CMK (cell line): ENCODE measurements around the gene SST.
A peak's percentile ranks its signal among the peaks of the same experiment; 100 is the strongest.

Source experiments
- DNase-seq: peaks from one replicate; pipeline ENCODE4 v3.0.0-alpha.2; 2010; ENCODE audit warnings: low read depth

SST gene

DNA sequence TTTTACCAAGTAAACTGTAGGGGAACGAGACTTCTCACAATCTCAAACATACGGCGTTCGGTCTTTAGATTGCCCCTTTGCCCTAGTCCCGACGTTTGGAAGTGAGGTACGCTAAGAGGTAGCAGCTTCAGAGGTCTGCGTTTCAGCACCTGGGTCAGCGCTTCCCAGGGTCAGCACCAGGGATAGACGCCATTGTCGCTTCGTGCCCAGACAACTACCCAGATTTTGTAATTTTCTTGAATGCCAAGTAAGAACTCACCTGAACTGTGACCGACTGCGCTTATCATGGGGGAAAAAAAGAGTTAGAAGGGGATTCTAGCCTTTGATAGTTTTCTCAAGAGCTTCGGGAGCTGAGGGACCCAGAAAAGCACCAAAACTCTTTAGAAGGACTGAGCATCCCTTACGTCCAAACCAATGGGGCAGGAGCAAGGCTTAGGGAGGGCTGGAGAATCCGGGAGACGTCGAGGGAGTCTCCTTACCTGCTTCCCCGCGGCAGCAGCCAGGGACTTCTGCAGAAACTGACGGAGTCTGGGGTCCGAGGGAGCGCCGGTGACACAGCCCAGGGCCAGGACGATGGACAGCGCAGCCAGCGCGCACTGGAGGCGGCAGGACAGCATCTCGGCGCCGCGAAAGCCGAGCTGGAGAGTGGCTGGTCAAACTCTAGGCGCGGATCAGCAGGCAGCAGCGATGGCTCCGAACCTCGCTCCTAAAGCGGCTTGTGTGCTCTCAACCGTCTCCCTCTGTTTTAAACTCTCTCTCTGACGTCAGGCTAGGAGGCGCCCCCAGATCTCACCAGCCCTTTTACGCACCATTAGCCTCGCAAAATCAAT, at the start of gene SST:
SST (minus strand) TSS at position 720 of the 830 bp plus-strand sequence; CDS start at position 617, 103 bp downstream.
- no peak for DNase-seq

DNA sequence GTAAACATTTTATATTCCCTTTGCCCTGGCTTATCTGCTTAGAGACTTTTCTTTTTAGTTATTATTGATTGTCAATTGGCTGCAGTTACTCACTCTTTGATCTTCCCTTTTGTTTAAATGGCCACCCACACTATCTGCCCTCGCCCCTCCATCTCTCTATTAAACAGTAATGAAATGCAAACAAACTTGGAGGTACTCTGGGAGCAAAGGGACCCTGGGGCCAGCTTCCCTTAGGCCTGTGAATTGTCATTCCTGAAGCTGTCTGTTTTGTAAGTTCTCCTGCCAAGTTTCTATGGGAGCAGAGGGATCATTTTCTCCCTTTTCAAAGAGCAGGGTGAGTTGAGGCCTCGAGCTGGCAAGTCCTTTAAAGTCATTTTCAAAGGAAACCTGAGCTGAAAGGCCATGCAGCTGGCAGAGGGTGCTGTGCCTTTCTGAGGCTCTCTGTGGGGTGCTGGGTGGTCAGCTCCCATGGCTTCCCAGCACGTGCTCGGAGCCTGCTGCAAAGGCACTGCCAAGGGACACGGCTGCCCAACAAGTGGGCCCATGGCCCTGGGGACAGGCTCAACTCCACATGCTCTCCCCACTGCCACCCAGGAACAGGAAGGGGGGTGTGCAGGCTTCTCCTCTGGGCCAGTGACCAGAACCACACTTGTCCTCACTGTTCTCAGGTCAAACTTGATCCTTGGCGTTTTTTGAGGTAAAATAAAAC, 49.6 kb upstream of the SST start:
- no peak for DNase-seq

DNA sequence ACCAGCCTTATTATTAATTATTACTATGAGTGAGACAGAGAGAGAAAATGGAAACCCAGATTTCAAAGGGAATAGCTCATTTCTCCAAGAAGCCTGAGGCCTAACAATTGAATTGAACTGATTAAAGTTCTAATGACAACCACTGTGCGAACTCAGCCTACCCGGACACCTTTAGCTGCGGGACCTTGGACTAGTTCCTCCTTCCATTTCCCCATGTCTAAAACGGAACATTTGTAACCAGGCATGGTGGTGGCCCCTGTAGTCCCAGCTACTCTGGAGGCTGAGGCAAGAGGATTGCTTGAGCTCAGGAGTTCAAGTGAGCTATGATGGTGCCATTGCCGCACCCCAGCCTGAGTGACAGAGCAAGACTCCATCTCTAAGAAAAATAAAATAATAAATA, 48.6 kb upstream of the SST start:
- DNase-seq = no peak

DNA sequence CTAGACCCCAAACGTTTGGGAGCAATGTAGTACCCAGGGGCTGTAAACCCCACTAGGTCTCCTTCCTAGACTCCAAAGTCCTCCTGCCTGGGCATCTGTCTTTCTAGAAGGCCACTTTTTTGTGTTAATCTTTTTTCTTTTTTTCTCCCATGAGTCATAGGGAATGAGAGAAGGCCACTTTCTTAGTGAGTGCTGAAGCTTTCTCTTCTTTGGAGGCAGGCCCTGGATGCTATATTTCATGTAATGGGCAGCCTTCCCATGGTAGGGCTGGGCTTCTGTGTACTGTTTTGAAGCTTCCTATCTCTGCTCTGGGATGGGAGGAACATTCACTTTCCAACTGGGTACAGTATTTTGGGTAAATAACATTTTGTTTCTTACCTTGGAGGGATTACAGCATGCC, 47.4 kb upstream of the SST start:
- DNase-seq = no peak

DNA sequence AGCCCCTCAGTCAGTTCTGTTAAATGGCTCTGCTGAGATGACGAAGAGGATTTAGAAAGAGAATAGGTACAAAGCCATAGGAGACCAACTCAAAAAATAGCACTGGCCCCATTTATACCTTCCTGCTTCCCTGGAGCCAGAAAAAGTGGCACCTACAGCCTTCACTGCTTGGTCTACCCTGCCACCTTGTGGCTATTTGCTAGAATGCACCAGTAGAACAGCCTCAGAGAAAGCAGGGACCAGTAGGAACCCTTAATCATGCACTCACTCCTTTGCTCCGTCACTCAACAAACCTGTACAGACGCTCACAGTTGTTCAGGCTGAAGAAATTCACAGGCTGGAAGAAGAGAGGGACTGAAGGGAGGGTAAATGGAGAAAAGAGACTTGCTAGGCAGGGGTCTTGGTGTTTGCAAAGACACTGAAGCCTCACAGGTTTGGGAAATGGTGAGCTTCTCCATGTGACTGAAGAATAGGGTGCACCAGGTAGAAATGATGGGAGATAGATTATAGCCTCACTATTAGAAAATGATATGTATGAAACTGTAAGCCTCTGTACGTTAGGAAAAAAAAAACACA, 44.3 kb upstream of the SST start:
- peak; percentile 20 for DNase-seq

DNA sequence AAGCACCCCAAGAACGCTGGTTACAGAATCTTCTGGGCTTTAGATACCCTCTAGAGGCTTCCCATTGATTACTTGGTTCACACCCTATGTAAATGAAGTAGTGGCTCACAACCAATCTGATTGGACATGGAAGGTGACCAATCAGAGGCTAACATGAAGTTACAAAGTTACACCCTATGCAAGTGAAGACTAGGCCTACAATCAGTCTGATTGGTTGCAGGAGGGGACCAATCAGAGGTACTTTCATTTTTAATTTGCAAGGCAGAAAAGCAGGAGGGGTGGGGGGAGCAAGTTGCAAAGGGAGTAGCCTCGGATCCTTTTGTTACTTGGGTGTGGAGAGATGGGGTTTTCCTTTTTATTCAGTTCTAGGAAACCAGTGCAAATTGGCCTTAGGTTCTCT, 43.3 kb upstream of the SST start:
- DNase-seq = no peak

DNA sequence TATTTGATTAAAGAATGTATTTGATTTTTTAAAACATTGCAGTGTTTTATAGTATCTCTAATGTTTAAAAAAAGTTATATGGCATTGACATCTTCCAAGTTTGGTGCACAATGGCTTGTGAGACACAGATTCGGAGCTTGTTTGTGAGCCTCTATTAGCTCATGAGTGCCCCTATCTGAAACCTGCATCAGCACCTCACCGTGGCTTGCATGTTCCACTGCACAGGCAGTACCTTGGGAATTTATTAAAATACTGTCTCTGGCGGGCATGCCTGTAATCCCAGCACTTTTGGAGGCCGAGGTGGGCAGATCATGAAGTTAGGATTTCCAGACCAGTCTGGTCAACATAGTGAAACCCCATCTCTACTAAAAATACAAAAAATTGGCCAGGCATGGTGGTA, 39.0 kb upstream of the SST start:
- no peak for DNase-seq

DNA sequence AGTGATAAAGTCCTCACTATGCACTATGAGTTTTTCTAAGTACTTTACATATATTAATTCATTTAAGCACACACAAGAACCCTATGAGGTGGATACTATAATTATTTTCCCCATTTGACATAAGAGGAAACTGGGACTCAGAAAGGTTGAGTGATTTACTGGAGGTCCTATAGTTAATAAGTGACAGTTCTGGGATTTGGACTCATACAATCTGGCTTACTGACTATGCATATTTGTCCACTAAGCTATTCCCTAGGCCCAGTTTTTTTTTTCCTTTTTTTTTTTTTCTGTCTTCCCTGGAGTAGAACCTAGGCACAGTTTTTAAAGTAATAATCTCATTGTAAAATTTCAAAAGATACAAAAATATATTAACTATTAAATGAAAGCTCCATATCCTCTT, 38.5 kb upstream of the SST start:
- DNase-seq = no peak

DNA sequence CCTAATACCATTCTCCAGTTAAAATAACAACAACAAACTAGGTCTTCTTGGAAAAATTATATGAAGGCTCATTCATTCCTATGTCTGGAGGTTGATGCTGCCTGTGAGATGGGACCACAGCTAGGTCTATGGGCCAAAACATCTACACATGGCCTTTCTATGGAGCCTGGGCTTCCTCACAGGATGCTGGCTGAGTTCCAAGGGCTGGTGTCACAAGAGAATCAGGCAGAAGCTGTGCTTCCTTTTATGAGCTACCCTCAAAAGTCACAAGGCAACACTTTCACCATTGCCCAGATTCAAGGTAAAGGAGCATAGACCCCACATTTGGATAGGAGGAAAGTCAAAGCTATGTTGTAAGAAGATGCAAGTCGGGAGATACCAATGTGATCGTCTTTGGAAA, 36.8 kb upstream of the SST start:
- DNase-seq = no peak

DNA sequence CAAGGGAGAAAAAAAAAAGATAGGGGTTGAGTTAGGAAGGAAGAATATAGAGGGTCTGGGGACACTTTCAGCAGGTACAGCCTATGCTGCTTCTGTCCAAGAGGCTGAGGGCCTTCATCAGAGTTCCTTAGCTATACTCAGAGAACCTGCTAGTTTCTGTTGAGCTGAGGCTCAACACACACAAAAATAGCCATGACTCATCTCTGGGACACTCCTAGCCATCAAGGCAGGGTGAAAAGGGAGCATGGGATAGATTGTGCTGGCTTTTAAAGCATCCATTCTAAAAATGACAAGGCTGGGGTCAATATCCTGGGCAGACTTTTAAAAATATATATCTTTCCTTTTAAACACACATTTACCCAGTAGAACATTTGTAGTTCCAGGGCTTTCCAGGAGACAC, 35.0 kb upstream of the SST start:
- no peak for DNase-seq

DNA sequence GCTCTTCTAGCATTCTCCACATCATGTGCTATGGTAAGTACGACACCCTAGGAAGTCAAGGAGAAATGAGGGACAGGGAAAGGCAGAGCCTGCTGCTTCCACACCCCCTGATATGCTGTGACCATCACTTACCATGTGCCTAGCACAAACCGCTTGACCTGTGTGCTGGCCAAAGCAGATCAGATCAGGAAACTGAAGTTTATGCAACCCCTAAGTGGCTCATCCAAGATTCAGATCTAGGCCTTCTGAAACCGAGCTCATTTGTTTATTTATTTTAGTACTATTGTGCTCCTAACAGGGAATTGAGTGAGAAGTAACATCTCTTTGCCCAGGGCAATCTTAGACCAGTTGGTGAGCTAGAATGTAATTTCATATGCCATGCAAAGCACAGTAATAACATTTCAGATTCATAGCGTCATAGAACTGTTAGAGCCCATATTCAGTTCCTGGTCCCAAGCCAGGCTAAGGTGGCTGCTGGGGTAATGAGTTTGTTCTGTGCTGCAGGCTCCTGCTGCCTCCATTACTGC, 32.4 kb upstream of the SST start, which contains the start of gene RTP2:
RTP2 (minus strand) TSS at position 51 of the 527 bp plus-strand sequence. CDS start 429 bp downstream, outside the sequence.
- no peak for DNase-seq

DNA sequence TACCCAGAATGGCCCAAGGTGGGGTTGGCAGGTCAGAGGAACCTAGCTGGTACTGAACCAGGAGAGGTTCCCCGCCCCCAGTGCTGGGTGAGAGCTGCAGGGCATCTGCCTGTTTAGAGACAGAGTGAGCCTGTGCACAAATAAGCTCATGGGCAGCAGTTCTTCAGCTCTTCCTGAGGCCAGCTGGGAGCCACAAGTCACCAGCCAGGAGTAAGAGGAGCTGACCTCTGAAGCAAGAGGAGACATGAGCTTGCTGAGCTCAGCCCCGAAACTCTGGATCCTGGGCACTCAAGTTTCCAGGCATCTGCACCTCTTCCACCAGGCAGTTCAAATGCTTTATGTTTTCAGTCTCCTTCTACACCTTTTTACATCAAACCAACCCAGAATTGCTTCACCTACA, 30.1 kb upstream of the SST start:
- DNase-seq = no peak

DNA sequence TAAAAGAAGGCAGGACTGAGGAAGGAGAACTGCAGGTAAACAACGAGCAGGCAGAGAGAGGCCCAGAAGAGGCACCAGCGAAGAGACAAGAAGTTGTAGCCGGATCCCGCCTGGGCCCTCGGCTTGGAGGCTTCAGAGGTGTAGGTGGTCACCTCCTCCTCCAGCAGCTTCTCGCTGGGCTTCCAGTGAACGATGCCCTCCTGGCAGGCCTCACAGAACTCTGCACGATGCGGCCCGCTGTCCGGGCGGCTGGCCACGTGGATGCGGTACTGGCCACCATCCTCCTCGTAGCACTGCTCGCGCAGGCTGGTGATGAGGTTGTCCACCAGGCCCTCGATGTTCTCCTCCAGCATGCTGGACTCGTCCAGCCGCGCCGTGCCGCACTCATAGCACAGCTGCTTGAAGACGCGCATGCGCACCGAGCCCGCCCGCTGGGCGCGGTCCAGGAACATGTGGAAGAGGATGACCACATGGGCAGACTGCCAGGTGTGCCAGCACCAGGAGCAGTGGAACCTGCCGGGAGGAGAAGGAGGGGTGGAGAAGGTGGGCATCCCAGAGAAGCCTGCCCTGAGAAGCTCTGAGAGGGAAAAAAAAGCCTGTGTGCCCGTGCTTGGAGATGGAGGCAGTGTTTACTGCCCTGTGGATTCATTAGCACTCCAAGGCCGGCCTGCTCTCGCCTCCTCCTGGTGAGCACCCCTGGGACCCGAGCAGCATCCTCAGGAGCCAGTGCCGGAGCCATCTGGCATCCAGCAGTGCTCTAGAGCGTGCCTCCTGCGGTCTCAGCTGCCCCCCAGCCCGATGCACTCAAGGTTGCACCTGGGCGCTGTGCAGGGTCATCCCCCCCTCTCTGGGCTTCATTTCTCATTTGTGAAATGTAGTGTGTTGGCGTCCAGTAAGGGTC, 28.6 kb upstream of the SST start:
- DNase-seq = no peak

DNA sequence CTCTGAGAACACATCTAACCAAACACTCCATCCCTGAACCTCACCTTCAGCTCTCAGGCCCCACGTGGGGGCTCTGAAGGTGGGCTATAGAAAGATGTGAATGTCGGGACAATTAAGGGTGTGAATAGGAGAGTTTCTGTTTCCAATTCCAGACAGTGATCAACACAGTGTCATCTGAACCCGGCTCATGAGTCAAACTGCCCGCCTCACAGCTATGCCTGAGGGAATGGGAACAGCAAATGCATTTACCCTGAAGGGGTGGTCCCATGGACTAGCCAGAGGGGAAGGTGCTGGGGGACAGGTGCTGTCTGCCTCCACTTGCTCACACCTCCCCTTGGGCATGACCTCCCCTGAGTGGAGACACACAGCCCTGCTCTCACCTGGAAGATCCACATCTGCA, 25.8 kb upstream of the SST start:
- no peak for DNase-seq

DNA sequence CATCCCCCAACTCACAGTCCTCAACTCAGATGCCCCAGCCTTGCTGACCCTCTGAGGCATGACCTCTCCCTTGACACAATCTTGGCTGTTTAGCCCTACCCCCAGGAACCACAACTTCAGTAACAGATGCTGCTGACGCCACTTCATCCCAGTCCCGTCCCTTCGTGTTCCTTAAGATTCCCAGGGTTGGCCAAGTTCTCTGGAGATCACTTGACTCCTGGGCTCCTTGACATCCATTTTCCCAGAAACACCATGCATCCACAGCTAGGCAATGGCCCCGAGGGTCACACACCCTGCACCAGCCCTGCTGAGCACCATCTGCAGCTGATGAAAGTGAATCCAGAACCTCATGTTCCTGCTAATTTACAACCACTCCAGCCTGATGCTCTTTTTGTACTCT, 25.3 kb upstream of the SST start:
- no peak for DNase-seq

DNA sequence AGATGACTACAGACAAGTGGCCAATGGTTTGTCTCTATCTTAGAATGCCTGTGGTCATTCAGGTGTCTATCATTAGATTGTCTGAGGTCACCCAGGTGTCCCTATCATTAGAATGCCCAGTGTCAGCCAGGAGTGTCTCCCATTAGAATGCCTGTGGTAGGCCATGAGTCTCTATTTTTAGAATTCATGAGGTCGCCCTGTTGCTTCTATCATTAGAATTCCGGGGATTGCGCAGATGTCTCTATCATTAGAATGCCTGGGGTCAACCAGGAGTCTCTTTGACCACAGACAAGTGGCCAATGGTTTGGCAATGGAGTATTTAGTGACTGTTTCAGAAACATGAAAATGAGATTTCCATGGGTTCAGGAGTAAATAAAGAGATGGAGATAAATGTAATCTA, 24.6 kb upstream of the SST start:
- DNase-seq = no peak

DNA sequence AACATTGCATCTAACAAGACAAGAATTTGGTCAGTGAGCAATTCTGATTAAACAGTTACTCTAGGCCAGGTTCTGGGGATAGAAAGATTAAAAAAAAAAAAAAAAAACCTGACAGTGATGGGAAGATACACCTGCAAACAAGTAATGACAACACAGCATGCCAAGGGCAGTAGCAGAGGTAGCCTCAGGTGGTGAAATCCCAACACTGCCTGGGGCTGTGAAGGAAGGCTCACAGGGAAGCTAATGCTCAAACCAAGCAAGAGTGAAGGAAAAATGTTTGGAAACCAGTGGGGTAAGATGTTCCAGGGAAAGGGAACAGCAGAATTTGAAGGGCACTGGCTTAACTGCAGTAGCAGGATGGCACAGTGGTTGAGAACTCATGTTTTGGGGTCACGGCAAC, 23.2 kb upstream of the SST start:
- no peak for DNase-seq

DNA sequence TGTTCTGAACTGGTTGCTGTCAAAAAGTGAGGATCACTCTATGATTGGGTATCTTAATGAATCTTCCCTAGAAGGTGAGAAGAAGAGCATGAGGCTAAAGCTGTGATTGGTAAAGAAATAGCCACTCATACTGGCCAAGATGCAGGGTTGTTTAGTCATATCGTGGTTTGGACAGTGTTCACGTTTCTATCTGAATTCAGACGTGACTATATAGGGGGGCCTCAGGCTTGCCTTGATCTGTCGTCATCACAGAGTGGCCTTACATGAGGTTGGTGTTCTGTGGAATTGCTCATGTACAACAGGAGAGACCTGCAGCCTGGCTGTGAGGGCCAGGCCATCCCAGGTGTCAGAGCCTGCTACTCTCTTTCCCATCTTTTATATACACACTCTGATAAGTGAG, 19.8 kb upstream of the SST start:
- DNase-seq = no peak

DNA sequence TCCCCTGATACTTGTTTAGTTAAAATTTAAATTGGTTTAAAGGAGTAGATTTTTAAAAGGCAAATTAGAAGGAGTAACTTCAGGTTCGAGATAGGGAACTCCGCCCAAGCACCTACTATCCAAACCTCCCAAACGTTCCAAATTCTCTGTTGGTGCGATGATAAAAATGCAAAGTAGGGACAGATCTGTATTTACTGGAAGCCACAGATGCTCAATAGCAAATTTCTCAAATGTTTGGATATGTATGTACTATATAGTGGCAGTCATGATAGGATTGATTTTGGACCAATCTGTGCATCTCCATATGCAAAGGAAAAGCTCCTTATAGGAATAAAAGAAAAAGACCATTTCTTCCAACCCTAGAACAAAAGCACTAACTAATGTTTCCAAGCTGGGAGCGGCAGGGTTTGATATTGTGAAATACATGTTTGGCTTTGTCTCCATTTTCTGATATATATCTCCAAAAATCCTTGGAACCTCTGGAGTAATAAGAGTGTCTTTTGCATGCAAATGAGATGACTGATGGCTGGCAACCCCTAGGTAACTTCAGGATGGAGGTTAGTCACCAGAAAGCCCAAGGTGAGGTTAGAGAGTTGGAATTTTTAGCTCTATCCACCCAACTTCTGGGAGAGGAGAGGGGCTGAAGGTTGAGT, 16.6 kb upstream of the SST start:
- no peak for DNase-seq

DNA sequence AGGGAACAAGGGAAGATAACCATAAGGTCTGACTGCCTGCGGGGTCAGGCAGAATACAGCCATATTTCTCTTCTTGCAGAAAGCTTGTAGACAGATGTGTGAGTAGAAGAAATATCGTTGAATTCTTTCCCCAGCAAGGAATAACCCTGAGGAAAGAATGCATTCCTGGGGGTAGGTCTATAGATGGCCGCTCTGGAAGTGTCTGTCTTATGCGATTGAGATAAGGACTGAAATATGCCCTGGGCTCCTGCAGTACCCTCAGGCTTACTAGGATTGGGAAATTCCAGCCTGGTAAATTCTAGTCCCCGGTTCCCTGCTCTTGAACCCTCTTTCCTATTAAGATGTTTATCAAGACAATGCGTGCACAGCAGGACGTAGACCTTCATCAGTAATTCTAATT, 15.8 kb upstream of the SST start:
- DNase-seq = no peak

DNA sequence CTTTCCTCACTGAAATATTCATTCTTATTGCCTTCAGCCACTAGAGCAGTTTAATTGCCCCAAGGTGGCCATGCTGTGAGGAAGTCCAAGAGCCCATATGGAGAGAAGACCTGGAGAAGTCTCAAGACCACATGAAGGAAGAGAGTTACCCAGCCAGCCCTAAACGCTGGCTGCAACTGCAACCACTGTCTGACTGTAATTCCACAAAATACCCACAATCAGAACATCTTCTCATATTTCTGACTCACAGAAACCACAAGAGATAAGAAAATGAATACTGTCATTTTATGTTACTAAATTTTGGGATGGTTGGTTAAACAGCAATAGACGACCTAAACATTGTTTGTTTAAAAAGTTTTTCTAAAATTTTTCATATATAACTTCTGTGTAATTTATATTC, 14.7 kb upstream of the SST start:
- no peak for DNase-seq
